ENCODE results near the gene KREMEN2.

DNA sequence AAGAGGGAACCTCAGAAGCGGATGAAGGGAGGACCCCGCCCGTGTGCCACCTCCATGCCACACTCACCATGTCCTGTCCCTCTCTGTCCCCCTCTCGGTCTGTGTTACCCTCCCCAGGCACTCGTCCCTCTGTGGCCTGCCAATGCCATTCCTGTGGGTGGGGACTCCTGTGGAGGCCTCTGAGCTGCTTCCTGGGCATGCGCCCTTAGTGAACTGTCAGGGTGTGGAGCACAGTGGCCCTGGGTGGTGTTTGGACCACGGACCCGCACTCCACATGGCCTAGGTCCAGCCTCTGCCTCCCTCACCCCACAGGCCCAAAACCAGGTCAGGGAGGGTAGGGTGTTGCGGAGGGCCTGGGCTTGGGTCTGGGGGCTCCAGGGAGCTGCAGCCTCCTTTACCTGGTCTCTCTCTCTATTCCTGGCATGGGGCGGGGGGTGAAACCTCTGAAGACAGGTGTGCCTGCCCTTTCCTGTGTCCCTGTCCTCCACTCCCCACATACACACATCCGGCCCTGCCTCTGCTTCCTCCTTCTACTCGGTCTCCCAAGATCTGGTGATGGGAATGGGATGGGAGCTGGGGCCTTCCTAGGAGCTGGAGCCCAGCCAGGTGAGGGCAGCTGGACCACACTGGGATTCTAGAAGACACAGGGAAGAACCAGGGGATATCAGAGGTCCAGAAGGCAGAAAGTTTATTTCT is 27.6 kb downstream of the KREMEN2 start:
- no peak for TF ChIP-seq KAT7 (CRISPR knock-in tag; IDR thresholded peaks at IDR 0.05; ENCODE audit: borderline replicate concordance)
- no peak for TF ChIP-seq NR3C1 (CRISPR knock-in tag; conservative IDR thresholded peaks at IDR 0.05; ENCODE audit: low read depth)
- no peak for TF ChIP-seq TCF7 (CRISPR knock-in tag; IDR thresholded peaks at IDR 0.05; ENCODE audit: low read depth)
- no peak for TF ChIP-seq MAX (CRISPR knock-in tag; IDR thresholded peaks at IDR 0.05)
- no peak for TF ChIP-seq STAT6 (CRISPR knock-in tag; conservative IDR thresholded peaks at IDR 0.05; ENCODE audit: low read depth)
- TF ChIP-seq ZNF423 (CRISPR knock-in tag; IDR thresholded peaks at IDR 0.05), result no peak
- TF ChIP-seq, protein P1, sequence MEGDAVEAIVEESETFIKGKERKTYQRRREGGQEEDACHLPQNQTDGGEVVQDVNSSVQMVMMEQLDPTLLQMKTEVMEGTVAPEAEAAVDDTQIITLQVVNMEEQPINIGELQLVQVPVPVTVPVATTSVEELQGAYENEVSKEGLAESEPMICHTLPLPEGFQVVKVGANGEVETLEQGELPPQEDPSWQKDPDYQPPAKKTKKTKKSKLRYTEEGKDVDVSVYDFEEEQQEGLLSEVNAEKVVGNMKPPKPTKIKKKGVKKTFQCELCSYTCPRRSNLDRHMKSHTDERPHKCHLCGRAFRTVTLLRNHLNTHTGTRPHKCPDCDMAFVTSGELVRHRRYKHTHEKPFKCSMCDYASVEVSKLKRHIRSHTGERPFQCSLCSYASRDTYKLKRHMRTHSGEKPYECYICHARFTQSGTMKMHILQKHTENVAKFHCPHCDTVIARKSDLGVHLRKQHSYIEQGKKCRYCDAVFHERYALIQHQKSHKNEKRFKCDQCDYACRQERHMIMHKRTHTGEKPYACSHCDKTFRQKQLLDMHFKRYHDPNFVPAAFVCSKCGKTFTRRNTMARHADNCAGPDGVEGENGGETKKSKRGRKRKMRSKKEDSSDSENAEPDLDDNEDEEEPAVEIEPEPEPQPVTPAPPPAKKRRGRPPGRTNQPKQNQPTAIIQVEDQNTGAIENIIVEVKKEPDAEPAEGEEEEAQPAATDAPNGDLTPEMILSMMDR (IDR thresholded peaks at IDR 0.05), result no peak
- TF ChIP-seq FOXP1 (CRISPR knock-in tag; IDR thresholded peaks at IDR 0.05; ENCODE audit: borderline replicate concordance), result no peak
- no peak for TF ChIP-seq ATF2 (CRISPR knock-in tag; IDR thresholded peaks at IDR 0.05; ENCODE audit: borderline replicate concordance, low read depth)
- no peak for TF ChIP-seq JUN (CRISPR knock-in tag; IDR thresholded peaks at IDR 0.05)
- TF ChIP-seq IRF2 (CRISPR knock-in tag; IDR thresholded peaks at IDR 0.05; ENCODE audit: borderline replicate concordance, low read depth), result no peak
